ENCODE results near the gene ZNF648.

- no peak for TF ChIP-seq SP1 (IDR thresholded peaks at IDR 0.05; ENCODE audit: low read depth, low read length)
- TF ChIP-seq JUNB (IDR thresholded peaks at IDR 0.05), result no peak
- no peak for TF ChIP-seq STAT1 (conservative IDR thresholded peaks at IDR 0.05)
- TF ChIP-seq JUND (IDR thresholded peaks at IDR 0.05; ENCODE audit: low read depth, low read length), result no peak
- TF ChIP-seq CTCF (IDR thresholded peaks at IDR 0.05 in 2 of 3, conservative IDR thresholded peaks at IDR 0.05 in 1 of 3; ENCODE audit: control insufficient read depth in 2 of 3, extremely low read depth in 1 of 3, insufficient read depth in 1 of 3, low read depth in 3 of 3, low read length in 3 of 3), result no peak
- no peak for TF ChIP-seq SUZ12 (IDR thresholded peaks at IDR 0.05; ENCODE audit: unreplicated experiment)
- TF ChIP-seq NR2C2 (IDR thresholded peaks at IDR 0.05; ENCODE audit: borderline replicate concordance, control insufficient read depth, insufficient read length, low read depth), result no peak
Measured at GRCh38 chr1:182098301-182098700, 36.8 kb upstream of the ZNF648 start.

Data from GM12878 (cell line).